Mucosa of stomach (tissue), 1 donor: ENCODE measurements around the gene ZNF546.

Experiments used
- H3K27me3 ChIP-seq: one replicate; pipeline ENCODE4 v1.7.0; 2013; ENCODE audit warnings: mild to moderate bottlenecking, low read length; ENCODE audit not compliant: control insufficient read depth, insufficient read depth
- H3K36me3 ChIP-seq: one replicate; pipeline ENCODE4 v1.7.0; 2013; ENCODE audit warnings: low read length; ENCODE audit not compliant: control insufficient read depth, insufficient read depth
- H3K4me1 ChIP-seq: one replicate; pipeline ENCODE4 v1.7.0; 2013; ENCODE audit warnings: mild to moderate bottlenecking, low read length; ENCODE audit not compliant: control insufficient read depth, insufficient read depth
- H3K4me3 ChIP-seq: one replicate; pipeline ENCODE4 v1.7.0; 2013; ENCODE audit warnings: low read length
- H3K9ac ChIP-seq: one replicate; pipeline ENCODE4 v1.7.0; 2013; ENCODE audit warnings: mild to moderate bottlenecking, low read length, moderate library complexity
- H3K9me3 ChIP-seq: one replicate; pipeline ENCODE4 v1.7.0; 2013; ENCODE audit warnings: mild to moderate bottlenecking, low read length, moderate library complexity; ENCODE audit not compliant: control insufficient read depth
- donor health status: Pancreatic carcinoma.

The ZNF546 gene

DNA sequence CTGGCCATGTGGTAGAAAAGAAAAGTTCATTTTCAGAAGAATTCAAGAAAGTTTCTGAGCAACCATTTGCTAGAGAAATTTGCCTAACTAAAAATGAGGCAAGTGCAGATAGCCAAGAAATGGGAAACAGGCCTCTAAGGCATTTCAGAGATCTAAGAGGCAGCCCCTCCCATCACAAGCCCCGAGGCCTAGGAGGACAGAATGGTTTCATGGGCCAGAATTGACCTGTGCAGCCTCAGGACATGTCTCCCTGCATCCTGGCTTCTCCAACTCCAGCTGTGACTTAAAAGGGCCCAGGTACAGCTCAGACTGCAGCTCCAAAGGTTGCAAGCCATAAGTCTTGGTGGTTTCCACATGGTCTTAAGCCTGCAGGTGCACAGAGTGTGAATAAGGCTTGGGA is 3.3 kb upstream of the ZNF546 start:
- no peak overlapping the region for H3K9ac ChIP-seq
- H3K4me1 ChIP-seq, result peaks cover 10% of the 10 kb centered on the region
- H3K36me3 ChIP-seq, result no peaks in the 10 kb centered on the region

DNA sequence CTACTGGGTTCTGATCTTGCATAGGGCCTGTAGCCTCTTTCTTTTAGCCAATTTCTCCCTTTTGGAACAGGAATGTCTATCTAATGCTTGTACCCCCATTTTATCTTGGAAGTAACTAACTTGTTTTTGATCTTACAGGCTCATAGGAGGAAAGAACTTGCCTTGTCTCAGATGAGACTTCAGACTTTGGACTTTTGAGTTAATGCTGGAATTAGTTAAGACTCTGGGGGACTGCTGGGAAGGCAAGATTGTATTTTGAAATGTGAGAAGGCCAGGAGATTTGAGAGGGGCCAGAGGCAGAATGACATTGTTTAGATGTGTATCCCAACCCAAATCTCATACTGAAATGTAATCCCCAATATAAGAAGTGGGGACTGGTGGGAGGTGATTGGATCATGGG is 2.5 kb upstream of the ZNF546 start:
- no peak overlapping the region for H3K9ac ChIP-seq
- H3K4me1 ChIP-seq, result peaks cover 10% of the 10 kb centered on the region
- H3K9me3 ChIP-seq, result no peaks in the 10 kb centered on the region
- no peak overlapping the region for H3K4me3 ChIP-seq
- H3K36me3 ChIP-seq, result no peaks in the 10 kb centered on the region
- H3K27me3 ChIP-seq, result no peaks in the 10 kb centered on the region

More for the DNA sequence above, 3.3 kb upstream of the ZNF546 start:
- Histone ChIP-seq H3K27me3 (no peaks in the 10 kb centered on the region), H3K4me3 (no peak overlapping the region), H3K9me3 (no peaks in the 10 kb centered on the region)

DNA sequence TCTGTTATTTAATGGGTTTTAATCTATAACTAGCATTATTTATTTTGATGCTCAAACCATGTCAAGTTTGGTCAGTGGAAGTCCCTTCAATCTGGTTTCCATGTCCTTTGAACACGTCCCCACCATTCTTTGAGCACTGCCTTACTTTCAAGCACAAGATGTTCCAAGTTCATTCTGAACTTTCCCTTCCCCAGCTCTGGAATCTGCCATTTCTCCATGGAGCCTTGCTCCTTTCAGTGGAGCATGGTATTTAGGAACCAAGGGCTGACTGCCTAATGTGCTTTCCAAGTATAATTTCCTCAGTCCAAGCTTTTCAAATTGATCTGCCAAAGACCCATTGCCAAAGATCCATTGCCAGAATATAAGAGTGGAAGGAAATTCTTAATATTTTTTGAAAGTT is 1.1 kb upstream of the ZNF546 start:
- no peaks in the 10 kb centered on the region for H3K9me3 ChIP-seq
- H3K9ac ChIP-seq, result no peak overlapping the region
- H3K4me1 ChIP-seq, result peaks cover 10% of the 10 kb centered on the region
- no peaks in the 10 kb centered on the region for H3K27me3 ChIP-seq
- H3K36me3 ChIP-seq, result no peaks in the 10 kb centered on the region
- H3K4me3 ChIP-seq, result no peak overlapping the region

DNA sequence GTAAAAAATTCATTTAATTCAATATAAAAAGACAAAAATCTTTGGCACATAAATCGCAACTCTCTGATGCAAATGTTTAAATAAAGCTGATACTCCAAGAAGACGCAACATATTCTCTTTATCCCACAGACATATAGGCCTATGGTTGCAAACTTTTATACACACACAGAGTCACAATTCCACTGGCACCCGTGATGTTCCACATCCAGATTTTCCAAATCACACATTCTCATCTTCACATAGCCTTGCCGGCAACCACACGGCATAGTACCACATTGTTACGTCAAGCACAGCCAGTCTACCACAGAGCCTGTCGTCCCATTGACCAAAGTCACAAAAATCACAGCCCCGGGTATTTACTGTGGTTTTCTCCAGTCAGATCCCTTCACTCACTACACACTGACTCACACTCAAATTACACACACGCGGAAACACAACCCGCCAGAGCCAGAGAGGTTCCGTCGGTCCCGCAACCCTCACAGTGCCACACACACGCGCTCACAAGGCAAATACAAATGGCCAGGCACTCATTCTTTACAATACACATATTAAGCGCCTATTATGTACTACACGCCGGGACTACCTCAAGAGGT is 546 bp upstream of the ZNF546 start:
- Histone ChIP-seq H3K36me3 (no peaks in the 10 kb centered on the region), H3K4me3 (peak overlapping the region; percentile 97), H3K4me1 (peaks cover 10% of the 10 kb centered on the region), H3K9me3 (no peaks in the 10 kb centered on the region), H3K9ac (peak overlapping the region; percentile 82), H3K27me3 (no peaks in the 10 kb centered on the region)

DNA sequence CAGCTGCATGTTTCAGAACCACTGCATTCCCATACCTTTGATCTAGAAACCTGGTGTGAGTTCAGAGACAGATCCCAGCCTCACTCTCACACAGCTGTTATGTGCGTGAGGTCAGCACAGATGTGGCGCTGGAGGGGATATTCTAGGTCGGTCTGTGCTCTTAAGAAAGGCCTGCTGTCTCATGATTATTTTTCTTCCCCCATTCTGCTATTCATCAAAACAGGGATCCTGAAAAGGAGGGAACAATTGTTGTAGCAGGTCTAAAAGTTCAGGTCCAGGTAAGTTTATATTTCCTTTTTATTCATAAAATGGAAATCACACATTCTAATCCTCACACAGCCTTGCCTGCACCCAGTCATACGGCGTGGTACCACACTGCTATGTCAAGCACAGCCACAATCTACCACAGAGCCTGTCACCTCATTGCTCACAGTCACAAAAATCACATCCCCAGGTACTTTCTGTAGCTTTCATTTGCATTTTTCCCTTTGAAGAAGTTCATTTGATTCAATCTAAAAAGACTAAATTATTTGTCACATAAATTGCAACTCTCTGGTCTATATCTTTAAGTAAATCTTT is 867 bp downstream of the ZNF546 start:
- H3K9ac ChIP-seq, result peak overlapping the region; percentile 82
- no peaks in the 10 kb centered on the region for H3K27me3 ChIP-seq
- H3K36me3 ChIP-seq, result no peaks in the 10 kb centered on the region
- no peaks in the 10 kb centered on the region for H3K9me3 ChIP-seq
- peaks cover 10% of the 10 kb centered on the region for H3K4me1 ChIP-seq
- peak overlapping the region; percentile 97 for H3K4me3 ChIP-seq

DNA sequence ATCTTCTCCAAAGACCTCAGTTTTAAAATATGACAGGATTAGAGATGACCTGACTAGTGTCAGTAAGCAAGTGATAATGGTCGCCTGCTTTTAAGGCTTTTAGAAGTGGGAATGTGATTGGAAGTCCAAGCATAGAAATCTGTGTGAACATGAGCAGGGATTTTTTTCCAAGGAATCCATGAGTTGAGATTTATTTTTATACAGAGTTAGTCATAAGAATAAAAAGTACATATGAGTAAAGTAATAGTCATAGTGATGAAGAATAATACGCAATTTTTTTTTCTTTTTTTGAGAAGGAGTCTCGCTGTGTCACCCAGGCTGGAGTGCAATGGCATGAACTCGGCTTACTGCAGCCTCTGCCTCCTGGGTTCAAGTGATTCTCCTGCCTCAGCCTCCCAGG is 1.6 kb downstream of the ZNF546 start:
- Histone ChIP-seq H3K9me3 (no peaks in the 10 kb centered on the region), H3K9ac (no peak overlapping the region), H3K27me3 (no peaks in the 10 kb centered on the region), H3K36me3 (no peaks in the 10 kb centered on the region), H3K4me3 (no peak overlapping the region), H3K4me1 (peaks cover 10% of the 10 kb centered on the region)

DNA sequence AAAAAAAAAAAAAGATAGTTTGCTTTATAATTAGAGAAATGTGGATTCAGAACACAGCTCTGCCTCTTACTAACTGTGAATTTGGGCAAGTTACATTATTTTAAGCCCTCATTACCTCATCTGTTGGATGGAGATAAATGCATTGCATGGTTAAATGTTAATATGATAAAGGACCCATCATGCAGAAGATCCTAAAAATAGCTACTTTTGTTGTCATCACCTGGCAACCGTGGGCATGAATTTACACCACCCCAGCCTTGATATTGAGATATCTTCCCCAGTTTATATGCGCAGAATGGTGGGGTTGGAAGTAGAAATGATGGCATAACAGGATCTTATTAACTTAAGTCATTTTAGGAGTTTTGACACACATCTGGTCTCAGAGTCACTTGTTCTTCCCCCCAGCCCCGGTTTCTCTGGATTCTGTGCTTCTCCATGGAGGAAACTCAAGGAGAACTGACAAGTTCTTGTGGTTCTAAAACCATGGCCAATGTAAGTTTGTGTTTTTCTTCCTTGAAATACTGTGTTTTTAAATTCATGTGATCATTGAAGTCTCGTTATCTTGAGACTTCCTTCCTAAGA is 8.9 kb downstream of the ZNF546 start:
- Histone ChIP-seq H3K4me3 (no peak overlapping the region), H3K27me3 (no peaks in the 10 kb centered on the region), H3K9ac (no peak overlapping the region), H3K4me1 (no peaks in the 10 kb centered on the region), H3K36me3 (no peaks in the 10 kb centered on the region), H3K9me3 (no peaks in the 10 kb centered on the region)

DNA sequence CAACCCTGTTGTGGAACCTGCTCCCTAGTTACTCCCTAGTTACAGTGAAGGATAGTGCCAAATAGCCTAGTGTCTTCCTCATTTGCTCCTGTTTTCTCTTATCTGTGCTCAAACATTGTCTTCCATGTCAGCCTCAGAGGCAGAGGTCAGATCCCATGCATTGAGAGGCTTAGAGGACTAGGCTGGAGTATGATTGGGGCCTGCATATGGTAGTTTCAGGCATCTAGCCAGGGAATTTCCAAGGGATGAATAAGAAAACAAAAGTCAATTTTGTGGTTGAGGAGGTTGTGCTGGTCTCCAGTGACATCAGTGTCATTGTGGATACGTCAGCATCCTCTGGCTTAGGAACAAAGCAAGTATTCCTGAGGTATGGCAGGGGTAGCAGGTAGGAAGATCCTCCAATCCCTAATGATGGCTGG is 9.4 kb downstream of the ZNF546 start:
- no peaks in the 10 kb centered on the region for H3K4me1 ChIP-seq
- H3K4me3 ChIP-seq, result no peak overlapping the region
- H3K9ac ChIP-seq, result no peak overlapping the region
- H3K27me3 ChIP-seq, result no peaks in the 10 kb centered on the region
- no peaks in the 10 kb centered on the region for H3K9me3 ChIP-seq
- no peaks in the 10 kb centered on the region for H3K36me3 ChIP-seq

DNA sequence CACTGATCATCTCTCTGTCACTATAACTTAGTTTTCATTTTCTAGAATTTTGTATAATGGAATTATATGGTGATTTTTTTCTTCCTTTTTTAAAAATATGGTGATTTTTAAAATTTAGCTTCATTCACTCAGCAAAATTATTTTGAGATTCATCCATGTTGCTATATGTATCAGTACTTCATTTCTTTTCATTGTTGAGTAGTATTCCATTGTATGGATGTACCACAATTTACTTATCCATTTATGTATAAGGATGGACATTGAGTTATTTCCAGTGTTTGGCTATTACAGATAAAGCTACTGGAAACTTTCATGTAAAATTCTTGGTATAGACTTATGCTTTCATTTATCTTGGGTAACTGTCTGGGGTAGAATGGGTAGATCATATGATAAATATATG is 12.8 kb downstream of the ZNF546 start:
- Histone ChIP-seq H3K27me3 (no peaks in the 10 kb centered on the region), H3K4me3 (no peak overlapping the region), H3K9me3 (no peaks in the 10 kb centered on the region), H3K9ac (no peak overlapping the region), H3K36me3 (no peaks in the 10 kb centered on the region), H3K4me1 (no peaks in the 10 kb centered on the region)

DNA sequence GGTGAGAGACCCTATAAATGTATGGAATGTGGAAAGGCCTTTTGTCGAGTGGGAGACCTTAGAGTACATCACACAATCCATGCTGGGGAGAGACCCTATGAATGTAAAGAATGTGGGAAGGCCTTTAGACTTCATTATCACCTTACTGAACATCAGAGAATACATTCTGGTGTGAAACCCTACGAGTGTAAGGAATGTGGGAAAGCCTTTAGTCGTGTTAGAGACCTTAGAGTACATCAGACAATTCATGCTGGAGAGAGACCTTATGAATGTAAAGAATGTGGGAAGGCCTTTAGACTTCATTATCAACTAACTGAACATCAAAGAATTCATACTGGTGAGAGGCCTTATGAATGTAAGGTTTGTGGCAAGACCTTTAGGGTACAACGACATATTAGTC is 17.1 kb downstream of the ZNF546 start:
- Histone ChIP-seq H3K36me3 (no peaks in the 10 kb centered on the region), H3K4me3 (no peak overlapping the region), H3K9me3 (peaks cover 5% of the 10 kb centered on the region), H3K9ac (no peak overlapping the region), H3K27me3 (no peaks in the 10 kb centered on the region), H3K4me1 (no peaks in the 10 kb centered on the region)

DNA sequence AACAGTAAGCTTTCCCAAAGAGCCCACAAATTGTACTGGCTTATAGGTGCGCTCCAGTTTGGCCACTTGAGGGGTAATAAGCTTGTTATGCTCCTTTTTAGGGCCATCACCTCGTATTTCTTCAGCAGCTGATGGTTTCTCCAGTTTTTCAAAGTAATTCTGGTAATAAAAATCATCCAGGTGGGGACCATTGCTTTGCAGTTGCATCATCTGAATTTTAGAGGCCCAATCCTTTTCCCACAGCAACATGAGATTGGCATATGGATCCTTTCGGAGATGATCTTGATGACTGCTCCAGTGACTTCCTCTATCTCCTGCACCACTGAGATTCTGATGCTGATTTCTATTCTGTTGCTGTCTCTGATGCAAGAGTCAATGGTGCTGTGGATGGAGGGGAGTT is 27.1 kb downstream of the ZNF546 start:
- Histone ChIP-seq H3K27me3 (no peaks in the 10 kb centered on the region), H3K36me3 (no peaks in the 10 kb centered on the region), H3K9me3 (peaks cover 14% of the 10 kb centered on the region), H3K4me1 (no peaks in the 10 kb centered on the region), H3K9ac (no peak overlapping the region), H3K4me3 (no peak overlapping the region)

DNA sequence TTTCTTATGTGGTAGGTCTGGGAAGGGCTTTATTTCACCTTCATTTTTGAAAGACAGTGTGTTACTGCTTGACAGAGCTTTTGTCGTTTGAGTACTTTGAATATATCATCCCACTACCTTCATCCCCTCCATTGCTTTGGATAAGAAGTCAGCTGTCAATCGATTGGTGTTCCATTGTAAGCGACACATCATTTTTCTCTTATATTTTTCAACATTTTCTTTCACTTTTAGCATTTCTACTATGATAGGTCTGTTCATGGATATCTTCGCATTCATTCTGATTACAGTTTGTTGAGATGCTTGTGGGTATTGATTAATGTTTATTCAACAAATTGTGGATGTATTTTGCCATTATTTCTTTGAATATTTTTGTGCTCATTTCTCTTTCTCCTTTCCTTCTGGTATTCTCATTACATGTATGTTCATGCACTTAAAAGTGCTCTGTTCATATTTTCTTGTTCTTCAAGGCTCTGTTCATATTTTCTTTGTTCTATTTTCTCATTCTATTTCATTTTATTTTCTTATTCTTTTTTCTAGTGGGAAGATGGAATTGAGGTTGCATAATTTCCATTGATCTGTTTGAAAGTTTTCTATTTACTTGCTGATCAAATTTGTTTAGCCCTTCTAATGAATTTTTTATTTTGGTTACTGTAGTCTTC is 29.2 kb downstream of the ZNF546 start:
- H3K27me3 ChIP-seq, result no peaks in the 10 kb centered on the region
- H3K36me3 ChIP-seq, result no peaks in the 10 kb centered on the region
- peaks cover 14% of the 10 kb centered on the region for H3K9me3 ChIP-seq
- no peak overlapping the region for H3K4me3 ChIP-seq
- no peaks in the 10 kb centered on the region for H3K4me1 ChIP-seq
- H3K9ac ChIP-seq, result no peak overlapping the region
